Lower leg skin (tissue), 4 donors: ENCODE data around the gene ETFA. TPM values are rescaled to one million over a fixed set of nuclear protein-coding genes. Genes with fewer than 3 reads are reported as not detected.

ENCODE experiments used
- DNase-seq, 2 donors: peaks; one replicate each; pipeline ENCODE4 v3.0.0-alpha.2; 2019; ENCODE audit warnings: low spot score in 2 of 2
- H3K4me3 ChIP-seq: fragments of 200-600 bp; sonication (generic); 2 replicates; pipeline ENCODE4 v1.5.1; 2017; ENCODE audit warnings: mild to moderate bottlenecking, low read depth; ENCODE audit not compliant: poor library complexity, severe bottlenecking
- POLR2A ChIP-seq, 2 donors: fragments of 450-650 bp; IDR thresholded peaks; one replicate each; pipeline ENCODE4 v1.6.1; 2016 to 2017; ENCODE audit warnings: antibody characterized with exemption in 2 of 2, mild to moderate bottlenecking in 1 of 2, moderate library complexity in 1 of 2
- WGBS, 2 donors: methylation state at CpG; one replicate each; pipeline ENCODE4 v1.1.5; 2018; 5-methylcytosine and 5-hydroxymethylcytosine counted together
- intact Hi-C: fragments of 100-400 bp; cut with DNase I; formaldehyde crosslinking; loops from one replicate; pipeline ENCODE4 v1.15.0; 2023; ENCODE audit warnings: low total_unique reads
- total RNA-seq, 4 donors: library from RNA; depleted of rRNA; stranded (reverse); fragments of >200 nt; gene quantifications; one replicate each; pipeline ENCODE4 v1.1.0, GENCODE V29; 2016
- TF ChIP-seq, protein P1 (sequence below), 3 donors: fragments of 450-650 bp; IDR thresholded peaks; one replicate each; pipeline ENCODE4 v1.5.1; 2016; ENCODE audit warnings: antibody characterized with exemption in 3 of 3, mild to moderate bottlenecking in 3 of 3, moderate library complexity in 2 of 3

ETFA gene
- total RNA-seq, 4 donors from 2014 or later, result 65.1 to 110 (median 67.5) TPM

DNA sequence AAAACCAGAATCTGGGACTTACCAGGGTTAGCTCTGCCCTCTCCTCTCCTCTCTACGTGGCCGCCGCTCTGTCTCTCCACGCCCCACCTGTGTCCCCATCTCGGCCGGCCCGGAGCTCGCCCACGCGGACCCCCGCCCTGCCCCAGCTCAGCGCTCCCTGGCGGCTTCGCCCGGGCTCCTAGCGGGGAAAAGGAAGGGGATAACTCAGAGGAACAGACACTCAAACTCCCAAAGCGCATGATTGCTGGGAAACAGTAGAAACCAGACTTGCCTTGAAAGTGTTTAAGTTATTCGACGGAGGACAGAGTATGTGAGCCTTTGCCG, 30.8 kb upstream of the ETFA start:
- intact Hi-C loops, result no loop called here
- WGBS, 2 donors, result 5% methylated on average over 20 of the region's 20 CpGs
- TF ChIP-seq POLR2A (IDR thresholded peaks at IDR 0.05), result no peak
- TF ChIP-seq, protein P1, sequence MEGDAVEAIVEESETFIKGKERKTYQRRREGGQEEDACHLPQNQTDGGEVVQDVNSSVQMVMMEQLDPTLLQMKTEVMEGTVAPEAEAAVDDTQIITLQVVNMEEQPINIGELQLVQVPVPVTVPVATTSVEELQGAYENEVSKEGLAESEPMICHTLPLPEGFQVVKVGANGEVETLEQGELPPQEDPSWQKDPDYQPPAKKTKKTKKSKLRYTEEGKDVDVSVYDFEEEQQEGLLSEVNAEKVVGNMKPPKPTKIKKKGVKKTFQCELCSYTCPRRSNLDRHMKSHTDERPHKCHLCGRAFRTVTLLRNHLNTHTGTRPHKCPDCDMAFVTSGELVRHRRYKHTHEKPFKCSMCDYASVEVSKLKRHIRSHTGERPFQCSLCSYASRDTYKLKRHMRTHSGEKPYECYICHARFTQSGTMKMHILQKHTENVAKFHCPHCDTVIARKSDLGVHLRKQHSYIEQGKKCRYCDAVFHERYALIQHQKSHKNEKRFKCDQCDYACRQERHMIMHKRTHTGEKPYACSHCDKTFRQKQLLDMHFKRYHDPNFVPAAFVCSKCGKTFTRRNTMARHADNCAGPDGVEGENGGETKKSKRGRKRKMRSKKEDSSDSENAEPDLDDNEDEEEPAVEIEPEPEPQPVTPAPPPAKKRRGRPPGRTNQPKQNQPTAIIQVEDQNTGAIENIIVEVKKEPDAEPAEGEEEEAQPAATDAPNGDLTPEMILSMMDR (IDR thresholded peaks at IDR 0.05), result no peak
- peak in 1 of 2 donors; percentile 84 for DNase-seq
- no peak overlapping the region for H3K4me3 ChIP-seq

DNA sequence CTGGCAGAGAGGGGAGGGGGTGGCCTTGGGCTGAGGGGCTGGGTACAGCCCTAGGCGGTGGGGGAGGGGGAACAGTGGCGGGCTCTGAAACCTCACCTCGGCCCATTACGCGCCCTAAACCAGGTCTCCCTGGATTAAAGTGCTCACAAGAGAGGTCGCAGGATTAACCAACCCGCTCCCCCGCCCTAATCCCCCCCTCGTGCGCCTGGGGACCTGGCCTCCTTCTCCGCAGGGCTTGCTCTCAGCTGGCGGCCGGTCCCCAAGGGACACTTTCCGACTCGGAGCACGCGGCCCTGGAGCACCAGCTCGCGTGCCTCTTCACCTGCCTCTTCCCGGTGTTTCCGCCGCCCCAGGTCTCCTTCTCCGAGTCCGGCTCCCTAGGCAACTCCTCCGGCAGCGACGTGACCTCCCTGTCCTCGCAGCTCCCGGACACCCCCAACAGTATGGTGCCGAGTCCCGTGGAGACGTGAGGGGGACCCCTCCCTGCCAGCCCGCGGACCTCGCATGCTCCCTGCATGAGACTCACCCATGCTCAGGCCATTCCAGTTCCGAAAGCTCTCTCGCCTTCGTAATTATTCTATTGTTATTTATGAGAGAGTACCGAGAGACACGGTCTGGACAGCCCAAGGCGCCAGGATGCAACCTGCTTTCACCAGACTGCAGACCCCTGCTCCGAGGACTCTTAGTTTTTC, 30.2 kb upstream of the ETFA start:
- whole genome bisulfite sequencing, 2 donors, result 1 to 2% methylated on average over 31 to 41 of the region's 42 CpGs
- DNase-seq, result no peak
- TF ChIP-seq, protein P1 (IDR thresholded peaks at IDR 0.05), result no peak
- no peak for TF ChIP-seq POLR2A (IDR thresholded peaks at IDR 0.05)
- intact Hi-C loops, result no loop called here
- no peak overlapping the region for H3K4me3 ChIP-seq

DNA sequence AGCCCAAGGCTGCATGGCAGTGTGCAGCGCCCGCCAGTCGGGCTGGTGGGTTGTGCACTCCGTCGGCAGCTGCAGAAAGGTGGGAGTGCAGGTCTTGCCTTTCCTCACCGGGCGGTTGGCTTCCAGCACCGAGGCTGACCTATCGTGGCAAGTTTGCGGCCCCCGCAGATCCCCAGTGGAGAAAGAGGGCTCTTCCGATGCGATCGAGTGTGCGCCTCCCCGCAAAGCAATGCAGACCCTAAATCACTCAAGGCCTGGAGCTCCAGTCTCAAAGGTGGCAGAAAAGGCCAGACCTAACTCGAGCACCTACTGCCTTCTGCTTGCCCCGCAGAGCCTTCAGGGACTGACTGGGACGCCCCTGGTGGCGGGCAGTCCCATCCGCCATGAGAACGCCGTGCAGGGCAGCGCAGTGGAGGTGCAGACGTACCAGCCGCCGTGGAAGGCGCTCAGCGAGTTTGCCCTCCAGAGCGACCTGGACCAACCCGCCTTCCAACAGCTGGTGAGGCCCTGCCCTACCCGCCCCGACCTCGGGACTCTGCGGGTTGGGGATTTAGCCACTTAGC, 29.6 kb upstream of the ETFA start:
- no peak overlapping the region for H3K4me3 ChIP-seq
- no peak for TF ChIP-seq POLR2A (IDR thresholded peaks at IDR 0.05)
- TF ChIP-seq, protein P1 (IDR thresholded peaks at IDR 0.05), result no peak
- peak in 1 of 2 donors; percentile 87 for DNase-seq
- 1% methylated on average over 21 to 33 of the region's 35 CpGs for WGBS, 2 donors
- intact Hi-C loops, result no loop called here

DNA sequence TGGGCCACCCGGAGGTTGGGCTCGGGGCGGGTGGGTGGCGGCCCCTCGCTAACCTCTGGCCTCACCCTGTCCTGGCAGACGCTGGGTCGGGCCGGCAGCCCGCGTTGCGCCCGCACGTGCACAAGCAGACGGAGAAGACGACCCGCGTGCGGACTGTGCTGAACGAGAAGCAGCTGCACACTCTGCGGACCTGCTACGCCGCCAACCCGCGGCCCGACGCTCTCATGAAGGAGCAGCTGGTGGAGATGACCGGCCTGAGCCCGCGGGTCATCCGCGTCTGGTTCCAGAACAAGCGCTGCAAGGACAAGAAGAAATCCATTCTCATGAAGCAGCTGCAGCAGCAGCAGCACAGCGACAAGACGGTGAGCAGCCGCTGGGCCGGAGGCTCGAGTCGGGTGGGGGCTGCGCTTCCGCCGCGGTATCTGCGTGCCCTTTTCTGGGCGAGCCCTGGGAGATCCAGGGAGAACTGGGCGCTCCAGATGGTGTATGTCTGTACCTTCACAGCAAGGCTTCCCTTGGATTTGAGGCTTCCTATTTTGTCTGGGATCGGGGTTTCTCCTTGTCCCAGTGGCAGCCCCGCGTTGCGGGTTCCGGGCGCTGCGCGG, 29.0 kb upstream of the ETFA start:
- WGBS, 2 donors, result 3 to 5% methylated on average over 21 to 42 of the region's 53 CpGs
- TF ChIP-seq, protein P1 (IDR thresholded peaks at IDR 0.05), result no peak
- peak overlapping the region; percentile 1 for H3K4me3 ChIP-seq
- DNase-seq, result peak in 1 of 2 donors; percentile 86
- intact Hi-C loops, result no loop called here

DNA sequence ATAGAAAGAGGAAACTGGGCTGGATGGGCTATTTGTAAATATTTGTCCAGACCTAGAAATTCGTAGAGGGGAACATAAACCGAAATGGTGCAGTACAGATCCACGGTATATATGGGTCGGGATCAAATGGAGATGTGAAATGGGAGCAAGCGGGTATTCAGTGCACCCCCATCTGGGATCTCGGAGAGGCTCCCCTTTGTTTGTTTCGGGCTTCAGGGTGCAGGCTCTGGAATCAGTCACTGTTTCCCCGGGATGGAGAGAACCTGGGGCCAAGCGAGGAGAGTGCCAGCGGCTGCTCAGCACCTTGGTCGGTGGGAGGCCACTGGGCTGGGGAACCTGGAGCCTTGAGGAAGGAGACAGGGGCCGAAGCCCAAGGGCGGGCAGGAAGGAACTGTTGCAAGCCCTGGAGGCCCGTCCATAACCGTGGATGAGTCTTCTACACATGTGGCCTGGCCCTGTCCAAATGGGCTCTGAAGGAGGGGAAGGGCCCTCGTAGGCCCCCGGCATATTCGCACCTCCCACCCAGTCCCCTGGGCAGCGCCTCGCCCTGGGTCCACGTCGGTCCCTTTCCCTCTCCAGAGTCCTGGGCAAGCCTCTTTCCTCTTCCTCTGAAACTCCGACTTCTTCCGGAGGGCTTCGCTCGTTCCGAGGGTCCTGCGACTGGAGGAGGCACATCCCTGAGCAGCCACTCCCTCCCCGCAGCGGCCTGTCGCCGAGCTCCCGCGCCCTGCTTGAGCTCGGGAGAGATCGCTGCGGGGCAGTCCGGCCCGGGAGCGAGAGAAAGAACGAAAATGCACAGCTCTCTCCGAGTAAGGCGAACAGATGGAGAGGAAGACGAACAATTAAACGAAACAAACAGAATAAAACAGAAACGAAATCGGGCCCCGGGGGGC, 28.3 kb upstream of the ETFA start:
- peak in 1 of 2 donors; percentile 82 for DNase-seq
- peak overlapping the region; percentile 1 for H3K4me3 ChIP-seq
- 28 to 34% methylated on average over 45 to 48 of the region's 48 CpGs for WGBS, 2 donors
- TF ChIP-seq, protein P1 (IDR thresholded peaks at IDR 0.05), result no peak
- TF ChIP-seq POLR2A (IDR thresholded peaks at IDR 0.05), result no peak
- intact Hi-C loops, result no loop called here
